HG03175 (cell line): ENCODE results near the gene PLCB4.

Source experiments
- ATAC-seq: cut with Tn5 transposase; IDR thresholded peaks from one replicate; pipeline ENCODE4 v1.9.1; 2021; ENCODE audit warnings: mild to moderate bottlenecking, moderate library complexity; ENCODE audit not compliant: unreplicated experiment

The PLCB4 gene

GRCh38 chr20:9507544-9508239 lies 438.8 kb downstream of the PLCB4 start:
- ATAC-seq = no peak

- ATAC-seq = no peak
Measured at GRCh38 chr20:9508240-9508661, 439.4 kb downstream of the PLCB4 start.

- no peak for ATAC-seq
Measured at GRCh38 chr20:9508696-9509178, 439.9 kb downstream of the PLCB4 start.

GRCh38 chr20:9509246-9509645 lies 440.4 kb downstream of the PLCB4 start:
- no peak for ATAC-seq

GRCh38 chr20:9510911-9511310 lies 442.0 kb downstream of the PLCB4 start:
- ATAC-seq = no peak

GRCh38 chr20:9514072-9514460 lies 445.2 kb downstream of the PLCB4 start:
- no peak for ATAC-seq

DNA sequence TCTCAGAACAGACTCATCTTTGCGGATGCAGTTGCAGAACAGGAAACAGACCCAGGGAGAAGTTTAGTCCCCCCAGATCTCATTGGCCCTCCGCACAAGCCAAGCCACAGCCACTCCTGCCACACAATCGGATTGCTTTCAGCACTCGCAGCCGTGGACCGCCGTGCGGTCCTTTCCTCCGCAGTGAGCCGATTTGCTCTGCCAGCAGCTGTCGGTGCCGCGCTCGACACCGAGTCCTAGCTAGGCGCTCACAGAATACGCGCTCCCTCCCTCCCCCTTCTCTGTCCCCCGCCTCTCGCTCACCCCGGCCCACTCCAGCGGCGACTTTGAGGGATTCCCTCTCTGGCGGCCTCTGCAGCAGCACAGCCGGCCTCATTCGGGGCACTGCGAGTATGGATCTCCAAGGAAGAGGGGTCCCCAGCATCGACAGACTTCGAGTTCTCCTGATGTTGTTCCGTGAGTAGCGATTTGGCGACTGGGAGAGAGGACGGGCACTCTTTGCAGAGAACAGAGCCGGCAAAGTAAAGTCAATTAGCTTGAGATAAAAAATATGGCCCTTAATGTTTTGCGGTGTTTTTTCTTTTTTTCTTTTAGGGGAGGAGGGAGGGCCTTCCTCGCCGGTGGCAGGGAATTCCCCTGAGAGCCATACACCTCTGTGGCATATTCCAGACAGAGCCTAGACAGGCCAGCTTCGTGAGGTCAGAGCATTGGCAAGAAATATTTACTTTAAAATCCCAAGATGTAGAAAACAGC lies 445.8 kb downstream of the PLCB4 start, which contains the start of gene LAMP5:
LAMP5 (plus strand) TSS at position 130 of the 753 bp plus-strand sequence; CDS start at position 393, 263 bp downstream.
- ATAC-seq = no peak

GRCh38 chr20:9515214-9515585 lies 446.3 kb downstream of the PLCB4 start:
- no peak for ATAC-seq

- ATAC-seq = no peak
Measured at GRCh38 chr20:9515741-9516233, 446.9 kb downstream of the PLCB4 start.

DNA sequence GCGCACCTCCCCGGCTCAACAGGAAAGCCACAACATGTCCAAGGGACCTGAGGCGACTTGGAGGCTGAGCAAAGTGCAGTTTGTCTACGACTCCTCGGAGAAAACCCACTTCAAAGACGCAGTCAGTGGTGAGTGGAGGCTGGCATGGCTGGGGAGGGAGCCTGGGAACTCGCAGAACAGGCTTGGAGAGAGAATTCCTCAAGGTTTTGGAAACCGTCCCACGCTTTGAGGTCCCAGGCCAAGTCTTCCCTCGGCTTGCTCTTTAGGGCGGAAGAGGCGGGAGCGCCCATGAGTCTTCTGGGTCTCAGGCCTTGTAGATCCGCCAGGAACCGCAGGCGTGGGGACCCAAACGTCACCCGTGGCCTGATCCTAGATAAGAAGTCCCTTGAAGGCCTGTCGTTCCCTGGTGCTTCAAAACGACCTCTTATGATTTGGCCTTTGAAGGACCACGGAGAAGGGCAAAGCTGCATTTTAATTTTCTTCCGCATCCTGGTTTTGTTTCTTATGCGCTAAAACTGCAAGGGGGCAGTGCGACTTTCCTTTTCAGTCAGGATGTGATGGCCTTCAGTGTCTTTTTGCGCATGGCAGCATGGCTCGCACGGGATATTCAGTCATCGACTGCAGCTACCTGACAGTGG lies 447.5 kb downstream of the PLCB4 start:
- ATAC-seq = no peak

- ATAC-seq = no peak
Measured at GRCh38 chr20:9517297-9518162, 448.6 kb downstream of the PLCB4 start.

- no peak for ATAC-seq
Measured at GRCh38 chr20:9518576-9519175, 449.8 kb downstream of the PLCB4 start.

DNA sequence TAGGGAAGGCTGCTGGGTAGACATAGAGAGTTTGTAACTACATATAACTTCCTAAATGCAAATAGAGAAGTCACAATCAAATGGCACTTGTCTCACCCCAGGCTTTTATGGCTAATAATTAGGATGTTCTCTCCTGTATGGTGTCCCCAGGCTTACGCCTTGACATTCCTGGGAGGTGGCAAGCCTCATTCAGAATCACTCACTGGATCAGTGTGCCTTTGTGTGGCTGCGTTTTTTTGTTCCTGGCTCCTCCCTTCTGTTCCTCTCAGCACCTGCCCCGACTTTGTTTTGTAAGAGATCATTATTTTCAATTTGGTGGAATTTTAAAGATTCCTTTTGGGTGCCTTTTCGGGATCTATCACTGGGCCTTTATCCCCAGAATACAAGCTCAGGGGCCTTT lies 451.2 kb downstream of the PLCB4 start:
- ATAC-seq = no peak

DNA sequence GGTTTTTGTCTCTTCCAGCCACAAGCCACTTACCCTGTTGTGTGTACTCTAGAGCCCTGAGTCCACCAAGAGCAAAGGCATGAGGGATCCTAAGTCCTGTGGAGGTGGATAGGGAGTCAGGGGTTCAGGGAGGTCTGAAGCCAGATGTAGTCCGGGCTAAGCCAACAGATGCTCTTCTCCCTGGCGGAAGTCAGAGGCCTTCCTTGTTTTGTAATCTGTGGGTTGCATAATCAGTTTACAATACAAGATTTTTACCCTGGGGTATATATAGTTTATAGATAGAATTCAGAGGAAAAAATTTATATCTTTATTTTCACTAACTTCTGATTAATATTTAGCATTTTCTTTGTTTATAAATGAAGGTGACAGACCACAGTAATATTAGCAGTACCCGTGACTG lies 454.7 kb downstream of the PLCB4 start:
- ATAC-seq = no peak
